ENCODE results near the gene TBC1D24. TPM values are rescaled to one million over a fixed set of nuclear protein-coding genes. Genes with fewer than 3 reads are reported as not detected.

The TBC1D24 gene
- total and polyA plus RNA-seq, 9 of the 15 experiments (the other 6 are each of a cell fraction or from before 2014, with no cell fraction given), result 1.7 to 22.6 (median 7.2) TPM

GRCh38 chr16:2473999-2474876 lies 689 bp upstream of the TBC1D24 start (continued):
- no peak for TF ChIP-seq RAD51 (IDR thresholded peaks at IDR 0.05; ENCODE audit: borderline replicate concordance, low read depth)
- peak; percentile 66; the same call in 1 of the 2 replicates for TF ChIP-seq ZBTB7A (IDR thresholded peaks at IDR 0.05; ENCODE audit: borderline replicate concordance, control insufficient read depth, low read depth, low read length)
- TF ChIP-seq MTA1 (IDR thresholded peaks at IDR 0.05; ENCODE audit: borderline replicate concordance), result no peak
- peak in 1 of 2 experiments; percentile 57; a peak in 1 of 4 replicates for TF ChIP-seq ZNF639 (CRISPR knock-in tag; conservative IDR thresholded peaks at IDR 0.05 in 1 of 2, IDR thresholded peaks at IDR 0.05 in 1 of 2)
- peak; percentile 53 for TF ChIP-seq U2AF1 (optimal IDR thresholded peaks at IDR 0.05; ENCODE audit: low read depth, low read length)
- no peak for TF ChIP-seq HNRNPLL (IDR thresholded peaks at IDR 0.05; ENCODE audit: low read depth, low read length, poor library complexity, severe bottlenecking)
- TF ChIP-seq PRMT5 (CRISPR knock-in tag; IDR thresholded peaks at IDR 0.05), result no peak
- TF ChIP-seq PHB (CRISPR knock-in tag; IDR thresholded peaks at IDR 0.05), result no peak
- no peak for TF ChIP-seq GTF2E2 (tag; IDR thresholded peaks at IDR 0.05)
- no peak for TF ChIP-seq ZHX1 (conservative IDR thresholded peaks at IDR 0.05; ENCODE audit: low read length)
- peak; percentile 79; the same call in 1 of the 2 replicates for TF ChIP-seq ZBTB9 (CRISPR knock-in tag; IDR thresholded peaks at IDR 0.05)
- no peak for TF ChIP-seq USF2 (CRISPR knock-in tag; IDR thresholded peaks at IDR 0.05)
- no peak for TF ChIP-seq AFF1 (IDR thresholded peaks at IDR 0.05; ENCODE audit: low read depth in 1 of 2, partially characterized antibody in 2 of 2)
- no peak for TF ChIP-seq ZFPM2 (CRISPR knock-in tag; IDR thresholded peaks at IDR 0.05)
- 0 out of 2 replicates have a peak, but pooled peaks have one; percentile 30 for TF ChIP-seq TARDBP (IDR thresholded peaks at IDR 0.05)
